Measurements from ENCODE around the gene TBC1D21.

DNA sequence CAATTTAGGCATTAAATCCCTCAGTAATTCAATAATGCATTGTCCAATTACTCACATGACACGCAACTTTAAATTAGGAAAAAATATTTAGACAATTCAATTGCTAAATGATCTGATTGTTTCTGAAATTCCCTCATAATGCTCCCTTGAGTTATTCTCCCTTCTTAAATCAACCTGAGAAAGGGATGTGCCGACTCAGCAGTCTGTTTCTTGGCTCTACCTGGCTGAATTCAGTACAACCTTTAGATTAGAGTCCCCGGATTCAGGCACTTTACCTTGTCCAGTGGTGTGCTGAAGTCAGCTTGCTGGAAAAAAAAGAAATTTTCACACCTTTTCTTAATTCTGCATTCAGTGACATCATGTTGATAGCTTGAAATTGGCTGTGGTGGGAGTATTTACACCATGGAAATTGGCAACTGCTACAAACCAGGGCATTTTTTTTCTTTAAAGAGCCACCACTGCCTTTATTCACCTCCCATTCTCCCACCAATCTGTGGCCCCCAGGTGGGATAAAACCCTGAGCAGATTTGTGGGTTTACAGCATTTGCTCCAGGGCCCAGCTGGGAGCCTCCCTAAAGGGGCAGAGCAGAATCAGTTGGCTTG is 32.0 kb downstream of the TBC1D21 start:
- TF ChIP-seq, protein P1, sequence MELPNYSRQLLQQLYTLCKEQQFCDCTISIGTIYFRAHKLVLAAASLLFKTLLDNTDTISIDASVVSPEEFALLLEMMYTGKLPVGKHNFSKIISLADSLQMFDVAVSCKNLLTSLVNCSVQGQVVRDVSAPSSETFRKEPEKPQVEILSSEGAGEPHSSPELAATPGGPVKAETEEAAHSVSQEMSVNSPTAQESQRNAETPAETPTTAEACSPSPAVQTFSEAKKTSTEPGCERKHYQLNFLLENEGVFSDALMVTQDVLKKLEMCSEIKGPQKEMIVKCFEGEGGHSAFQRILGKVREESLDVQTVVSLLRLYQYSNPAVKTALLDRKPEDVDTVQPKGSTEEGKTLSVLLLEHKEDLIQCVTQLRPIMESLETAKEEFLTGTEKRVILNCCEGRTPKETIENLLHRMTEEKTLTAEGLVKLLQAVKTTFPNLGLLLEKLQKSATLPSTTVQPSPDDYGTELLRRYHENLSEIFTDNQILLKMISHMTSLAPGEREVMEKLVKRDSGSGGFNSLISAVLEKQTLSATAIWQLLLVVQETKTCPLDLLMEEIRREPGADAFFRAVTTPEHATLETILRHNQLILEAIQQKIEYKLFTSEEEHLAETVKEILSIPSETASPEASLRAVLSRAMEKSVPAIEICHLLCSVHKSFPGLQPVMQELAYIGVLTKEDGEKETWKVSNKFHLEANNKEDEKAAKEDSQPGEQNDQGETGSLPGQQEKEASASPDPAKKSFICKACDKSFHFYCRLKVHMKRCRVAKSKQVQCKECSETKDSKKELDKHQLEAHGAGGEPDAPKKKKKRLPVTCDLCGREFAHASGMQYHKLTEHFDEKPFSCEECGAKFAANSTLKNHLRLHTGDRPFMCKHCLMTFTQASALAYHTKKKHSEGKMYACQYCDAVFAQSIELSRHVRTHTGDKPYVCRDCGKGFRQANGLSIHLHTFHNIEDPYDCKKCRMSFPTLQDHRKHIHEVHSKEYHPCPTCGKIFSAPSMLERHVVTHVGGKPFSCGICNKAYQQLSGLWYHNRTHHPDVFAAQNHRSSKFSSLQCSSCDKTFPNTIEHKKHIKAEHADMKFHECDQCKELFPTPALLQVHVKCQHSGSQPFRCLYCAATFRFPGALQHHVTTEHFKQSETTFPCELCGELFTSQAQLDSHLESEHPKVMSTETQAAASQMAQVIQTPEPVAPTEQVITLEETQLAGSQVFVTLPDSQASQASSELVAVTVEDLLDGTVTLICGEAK (IDR thresholded peaks at IDR 0.05; ENCODE audit: borderline replicate concordance): no peak
- TF ChIP-seq POLR2AphosphoS5 (IDR thresholded peaks at IDR 0.05; ENCODE audit: low read length) (no peak), BHLHE40 (IDR thresholded peaks at IDR 0.05; ENCODE audit: borderline replicate concordance in 1 of 2, low read depth in 2 of 2, low read length in 1 of 2) (no peak), YY1 (IDR thresholded peaks at IDR 0.05; ENCODE audit: low read depth, low read length) (no peak), CBX5 (IDR thresholded peaks at IDR 0.05; ENCODE audit: low read depth) (no peak)
- TF ChIP-seq, protein P2, sequence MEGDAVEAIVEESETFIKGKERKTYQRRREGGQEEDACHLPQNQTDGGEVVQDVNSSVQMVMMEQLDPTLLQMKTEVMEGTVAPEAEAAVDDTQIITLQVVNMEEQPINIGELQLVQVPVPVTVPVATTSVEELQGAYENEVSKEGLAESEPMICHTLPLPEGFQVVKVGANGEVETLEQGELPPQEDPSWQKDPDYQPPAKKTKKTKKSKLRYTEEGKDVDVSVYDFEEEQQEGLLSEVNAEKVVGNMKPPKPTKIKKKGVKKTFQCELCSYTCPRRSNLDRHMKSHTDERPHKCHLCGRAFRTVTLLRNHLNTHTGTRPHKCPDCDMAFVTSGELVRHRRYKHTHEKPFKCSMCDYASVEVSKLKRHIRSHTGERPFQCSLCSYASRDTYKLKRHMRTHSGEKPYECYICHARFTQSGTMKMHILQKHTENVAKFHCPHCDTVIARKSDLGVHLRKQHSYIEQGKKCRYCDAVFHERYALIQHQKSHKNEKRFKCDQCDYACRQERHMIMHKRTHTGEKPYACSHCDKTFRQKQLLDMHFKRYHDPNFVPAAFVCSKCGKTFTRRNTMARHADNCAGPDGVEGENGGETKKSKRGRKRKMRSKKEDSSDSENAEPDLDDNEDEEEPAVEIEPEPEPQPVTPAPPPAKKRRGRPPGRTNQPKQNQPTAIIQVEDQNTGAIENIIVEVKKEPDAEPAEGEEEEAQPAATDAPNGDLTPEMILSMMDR (IDR thresholded peaks at IDR 0.05 in 2 of 3, conservative IDR thresholded peaks at IDR 0.05 in 1 of 3; ENCODE audit: control insufficient read depth in 2 of 3, extremely low read depth in 1 of 3, insufficient read depth in 1 of 3, low read depth in 3 of 3, low read length in 3 of 3): no peak
- TF ChIP-seq, protein P3, sequence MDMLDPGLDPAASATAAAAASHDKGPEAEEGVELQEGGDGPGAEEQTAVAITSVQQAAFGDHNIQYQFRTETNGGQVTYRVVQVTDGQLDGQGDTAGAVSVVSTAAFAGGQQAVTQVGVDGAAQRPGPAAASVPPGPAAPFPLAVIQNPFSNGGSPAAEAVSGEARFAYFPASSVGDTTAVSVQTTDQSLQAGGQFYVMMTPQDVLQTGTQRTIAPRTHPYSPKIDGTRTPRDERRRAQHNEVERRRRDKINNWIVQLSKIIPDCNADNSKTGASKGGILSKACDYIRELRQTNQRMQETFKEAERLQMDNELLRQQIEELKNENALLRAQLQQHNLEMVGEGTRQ (IDR thresholded peaks at IDR 0.05; ENCODE audit: borderline replicate concordance, low read depth, low read length): no peak
